Testis (tissue), 2 donors: Measurements from ENCODE around the gene KLK10.

ENCODE experiments used
- CTCF ChIP-seq, 3 experiments: fragments of 450-650 bp in 2 of 3; fragments of 200-600 bp in 1 of 3; sonication (generic) in 1 of 3; IDR thresholded peaks; one replicate each; pipeline ENCODE4 v1.5.1; 2016 to 2019; ENCODE audit warnings: antibody characterized with exemption in 3 of 3, mild to moderate bottlenecking in 2 of 3, moderate library complexity in 1 of 3
- POLR2A ChIP-seq: fragments of 450-650 bp; IDR thresholded peaks from one replicate; pipeline ENCODE4 v1.6.1; 2017; ENCODE audit warnings: antibody characterized with exemption, mild to moderate bottlenecking, moderate library complexity

GRCh38 chr19:51014242-51014641 lies 5.3 kb downstream of the KLK10 start:
- TF ChIP-seq CTCF (IDR thresholded peaks at IDR 0.05) (no peak), POLR2A (no peak)
